Fibroblast of skin of right biceps (primary cell): ENCODE measurements around the gene GOLGA6D.
"Not testable (repeated sequence)": the region's sequence is repeated elsewhere in the genome, so short reads cannot be mapped to it uniquely, and the experiment has no call there.

Experiments used
- DNase-seq: peaks from one replicate; pipeline ENCODE4 v3.0.0-alpha.2; 2013

The GOLGA6D gene

DNA sequence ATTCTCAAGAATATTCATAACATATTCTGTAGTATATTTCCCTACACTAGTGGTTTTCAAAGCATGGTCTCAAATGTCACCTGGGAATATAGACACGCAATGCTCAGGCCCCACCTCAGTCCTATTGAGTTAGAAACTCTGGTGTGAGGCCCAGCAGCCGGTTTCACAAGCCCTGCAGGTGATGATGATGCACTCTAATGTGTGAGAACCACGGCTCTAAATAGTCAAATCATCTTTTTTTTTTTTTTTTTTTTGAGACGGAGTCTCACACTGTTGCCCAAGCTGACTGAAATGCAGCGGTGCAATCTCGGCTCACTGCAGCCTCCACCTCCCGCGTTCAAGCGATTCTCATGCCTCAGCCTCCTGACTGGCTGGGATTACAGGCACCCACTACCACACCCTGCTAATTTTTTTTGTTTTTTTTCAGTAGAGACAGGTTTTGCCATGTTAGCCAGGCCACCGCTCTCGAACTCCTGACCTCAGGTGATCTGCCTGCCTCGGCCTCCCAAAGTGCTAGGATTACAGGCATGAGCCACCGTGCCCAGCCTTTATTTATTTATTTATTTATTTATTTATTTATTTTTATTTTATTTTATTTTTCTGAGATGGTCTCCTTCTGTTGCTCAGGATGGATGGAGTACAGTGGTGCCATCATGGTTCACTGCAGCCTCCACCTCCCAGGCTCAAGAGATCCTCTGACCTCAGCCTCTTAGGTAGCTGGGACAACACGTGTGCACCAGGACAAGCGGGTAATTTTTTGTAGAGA, 51.2 kb downstream of the GOLGA6D start:
- DNase-seq: not testable (repeated sequence)

DNA sequence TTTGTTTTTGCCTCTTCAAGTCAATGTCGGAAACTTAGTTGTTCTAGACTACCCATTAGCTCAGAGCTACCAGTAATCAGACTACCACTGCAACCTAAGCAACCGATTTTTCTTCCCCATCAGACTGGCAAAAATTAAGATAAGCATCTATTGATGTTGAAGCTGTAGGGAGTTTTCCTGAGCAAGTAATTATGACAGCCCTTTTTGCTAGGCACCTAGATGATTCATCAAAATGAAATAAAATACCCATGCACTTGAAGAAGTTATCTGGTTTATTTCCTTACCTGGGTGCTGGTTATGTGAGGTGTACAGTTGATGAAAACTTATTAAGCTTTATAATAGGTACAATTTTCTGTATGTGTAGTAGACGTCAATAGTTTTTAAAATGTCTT, 52.7 kb downstream of the GOLGA6D start:
- no peak for DNase-seq

DNA sequence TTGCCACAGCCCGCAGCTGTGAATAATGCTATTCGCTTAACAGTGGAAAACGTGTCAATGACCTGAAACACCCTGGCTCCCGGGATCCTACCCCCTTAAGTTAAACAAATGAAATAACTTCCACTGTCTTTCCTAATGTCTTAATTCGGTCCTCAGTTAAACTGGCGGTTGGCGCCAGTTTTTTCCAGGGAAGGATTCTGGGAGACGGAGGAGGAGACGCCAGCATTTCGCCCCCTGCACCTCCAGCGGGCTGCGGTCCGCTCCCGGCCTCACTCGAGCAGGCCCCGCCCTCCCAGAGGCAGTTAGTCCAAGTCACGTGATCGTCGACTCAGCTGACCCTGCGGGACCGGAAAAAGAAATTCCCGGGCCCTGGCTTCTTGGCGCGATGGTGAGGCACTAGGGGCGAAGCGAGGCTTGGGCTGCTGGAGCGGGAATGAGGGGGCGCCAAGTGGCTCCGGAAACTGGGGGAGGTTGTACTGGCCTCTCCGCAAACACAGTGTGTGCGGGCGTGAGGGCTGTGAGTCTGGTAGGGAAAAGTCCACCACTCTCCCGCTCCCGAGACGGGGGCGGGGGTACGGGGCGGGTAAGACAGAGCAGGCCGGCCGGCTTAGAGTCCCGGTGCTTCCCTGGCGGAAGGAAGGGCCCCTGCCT, 53.2 kb downstream of the GOLGA6D start, which contains the start of gene COMMD4:
TSS of gene COMMD4 (plus strand) at position 359 of the 651 bp plus-strand sequence. CDS start at position 386, 27 bp downstream.
- peak; percentile 98 for DNase-seq

DNA sequence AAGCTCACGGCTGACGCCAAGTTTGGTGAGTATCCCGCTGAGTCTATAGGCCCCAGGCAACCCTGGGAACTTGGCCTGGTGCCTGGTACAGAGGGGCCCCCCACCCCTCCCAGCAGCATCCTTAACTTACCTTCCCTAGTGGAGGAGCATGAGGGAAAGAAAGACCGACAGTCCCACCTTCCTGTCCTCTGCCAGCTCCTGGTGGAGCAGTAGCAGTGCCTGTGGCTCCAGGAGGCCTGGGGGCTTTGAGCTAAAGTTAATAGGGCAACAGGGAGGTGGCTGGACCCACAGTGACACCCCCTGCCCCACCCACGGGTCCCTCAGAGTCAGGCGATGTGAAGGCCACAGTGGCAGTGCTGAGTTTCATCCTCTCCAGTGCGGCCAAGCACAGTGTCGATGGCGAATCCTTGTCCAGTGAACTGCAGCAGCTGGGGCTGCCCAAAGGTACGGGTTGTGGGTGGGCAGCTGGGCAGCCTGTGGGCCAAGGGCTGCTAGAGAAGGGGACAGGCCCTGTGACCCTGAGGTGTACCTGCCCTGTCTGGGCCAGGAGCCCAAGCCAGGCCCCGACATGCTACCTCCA, 56.1 kb downstream of the GOLGA6D start:
- DNase-seq: no peak

DNA sequence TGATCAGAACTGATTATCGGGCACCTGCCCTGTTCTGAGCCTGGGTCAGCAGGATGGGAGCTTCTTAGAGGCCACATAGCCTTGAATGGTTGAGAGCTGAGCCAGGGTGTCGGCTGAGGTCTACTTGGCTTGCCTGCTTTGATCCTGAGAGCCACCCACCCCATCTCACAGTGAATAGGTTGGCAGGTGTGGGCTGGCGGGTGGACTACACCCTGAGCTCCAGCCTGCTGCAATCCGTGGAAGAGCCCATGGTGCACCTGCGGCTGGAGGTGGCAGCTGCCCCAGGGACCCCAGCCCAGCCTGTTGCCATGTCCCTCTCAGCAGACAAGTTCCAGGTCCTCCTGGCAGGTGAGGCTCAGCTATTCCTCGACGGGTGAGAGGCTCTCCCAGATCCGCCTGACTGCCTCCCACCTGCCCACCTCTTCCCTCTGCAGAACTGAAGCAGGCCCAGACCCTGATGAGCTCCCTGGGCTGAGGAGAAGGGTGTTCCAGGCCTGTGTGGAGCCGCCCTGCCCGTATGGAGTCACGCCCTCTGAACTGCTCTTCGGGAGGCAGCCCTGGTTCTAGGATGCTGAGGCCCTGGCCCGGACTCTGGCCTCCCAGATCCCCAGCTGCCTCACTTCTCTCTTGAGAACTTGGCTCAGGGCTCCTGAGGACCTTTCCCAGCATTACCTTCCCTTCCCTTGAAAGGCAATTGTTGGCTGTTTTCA, 57.1 kb downstream of the GOLGA6D start:
- DNase-seq: no peak

DNA sequence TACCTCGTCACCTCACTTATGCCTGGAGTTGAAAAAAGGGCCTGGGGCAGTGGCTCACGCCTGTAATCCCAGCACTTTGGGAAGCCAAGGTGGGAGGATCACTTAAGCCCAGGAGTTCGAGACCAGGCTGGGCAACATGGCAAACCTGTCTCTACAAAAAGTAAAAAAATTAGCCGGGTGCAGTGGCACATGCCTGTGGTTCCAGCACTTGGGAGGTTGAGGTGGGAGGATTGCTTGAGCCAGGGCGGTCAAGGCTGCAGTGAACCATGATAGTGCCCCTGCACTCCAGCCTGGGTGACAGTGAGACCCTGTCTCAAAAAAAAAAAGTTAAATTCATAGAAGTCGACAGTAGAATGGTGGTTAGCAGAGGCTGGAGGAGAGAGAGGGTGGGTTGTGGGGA, 59.6 kb downstream of the GOLGA6D start:
- DNase-seq: no peak

DNA sequence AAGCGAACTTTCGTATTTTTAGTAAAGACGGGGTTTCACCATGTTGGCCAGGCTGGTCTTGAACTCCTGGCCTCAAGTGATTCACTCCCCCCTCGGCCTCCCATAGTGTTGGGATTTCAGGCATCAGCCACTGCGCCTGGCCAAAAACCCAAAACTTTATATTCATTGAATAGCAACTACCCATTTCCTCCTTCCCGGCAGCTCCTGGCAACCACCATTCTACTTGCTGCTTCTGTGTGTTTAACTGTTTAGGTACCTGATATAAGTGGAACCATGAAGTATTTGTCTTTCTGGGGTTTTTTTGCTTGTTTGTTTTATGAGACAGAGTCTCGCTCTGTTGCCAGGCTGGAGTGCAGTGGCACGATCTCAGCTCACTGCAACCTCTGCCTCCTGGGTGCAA, 61.3 kb downstream of the GOLGA6D start:
- not testable (repeated sequence) for DNase-seq
